HepG2 (cell line): ENCODE data around the gene SPTBN4. TPM values are rescaled to one million over a fixed set of nuclear protein-coding genes. Genes with fewer than 3 reads are reported as not detected.

Experiments
- KDM2A ChIP-seq: sonication (generic); formaldehyde crosslinking; IDR thresholded peaks from 2 replicates; pipeline ENCODE4 v1.4.0; 2020; ENCODE audit warnings: low read depth, missing genetic modification reagents, borderline replicate concordance
- KDM3A ChIP-seq: IDR thresholded peaks from 2 replicates; pipeline ENCODE4 v1.6.1; 2018; ENCODE audit warnings: low read depth, missing compliant biosample characterization
- NCOR1 ChIP-seq: fragments of 200-600 bp; sonication (generic); IDR thresholded peaks from 2 replicates; pipeline ENCODE4 v1.7.0; 2017; ENCODE audit warnings: antibody characterized with exemption, low read length, borderline replicate concordance
- NR3C1 ChIP-seq: sonication (generic); formaldehyde crosslinking; IDR thresholded peaks from 2 replicates; pipeline ENCODE4 v1.4.0; 2020; ENCODE audit warnings: missing genetic modification reagents
- SCMH1 ChIP-seq: sonication (generic); formaldehyde crosslinking; IDR thresholded peaks from 2 replicates; pipeline ENCODE4 v1.9.0; 2021; ENCODE audit warnings: missing genetic modification reagents, mild to moderate bottlenecking, borderline replicate concordance
- SIX4 ChIP-seq: sonication (generic); formaldehyde crosslinking; IDR thresholded peaks from 2 replicates; pipeline ENCODE4 v1.4.0; 2020; ENCODE audit warnings: missing genetic modification reagents
- SNAPC2 ChIP-seq: sonication (generic); formaldehyde crosslinking; IDR thresholded peaks from 2 replicates; pipeline ENCODE4 v1.8.1; 2022; ENCODE audit warnings: mild to moderate bottlenecking, missing genetic modification reagents
- ZEB1 ChIP-seq: IDR thresholded peaks from 2 replicates; pipeline ENCODE4 v1.6.1; 2012; ENCODE audit warnings: mild to moderate bottlenecking, low read depth, inconsistent platforms; ENCODE audit not compliant: insufficient replicate concordance
- ZNF264 ChIP-seq: sonication (generic); formaldehyde crosslinking; IDR thresholded peaks from 2 replicates; pipeline ENCODE4 v1.4.0; 2020; ENCODE audit warnings: missing genetic modification reagents
- ZNF558 ChIP-seq: sonication (generic); formaldehyde crosslinking; IDR thresholded peaks from 2 replicates; pipeline ENCODE4 v1.9.0; 2022; ENCODE audit warnings: mild to moderate bottlenecking, missing genetic modification reagents, borderline replicate concordance
- ZNF569 ChIP-seq: sonication (generic); formaldehyde crosslinking; IDR thresholded peaks from 2 replicates; pipeline ENCODE4 v1.5.0; 2020; ENCODE audit warnings: mild to moderate bottlenecking, missing genetic modification reagents, moderate library complexity, borderline replicate concordance
- ZSCAN30 ChIP-seq: sonication (generic); formaldehyde crosslinking; IDR thresholded peaks from 2 replicates; pipeline ENCODE4 v1.5.0; 2020; ENCODE audit warnings: mild to moderate bottlenecking, missing genetic modification reagents
- polyA plus RNA-seq, 8 experiments: library from polyadenylated mRNA; depleted of rRNA in 3 of 8; stranded (reverse) in 7 of 8; unstranded in 1 of 8; fragments of >200 nt; fragmentation: Illumina TruSeq in 4 of 8; extraction: Trizol in 4 of 8; gene quantifications; 2 replicates each; pipeline versions ENCODE4 v1.2.1 to v1.2.3, GENCODE V29; 2011 to 2016; ENCODE audit warnings: low read depth in 4 of 8, missing spikeins in 1 of 8, mixed read lengths in 1 of 8; ENCODE audit not compliant: insufficient read depth in 1 of 8
- total RNA-seq, 5 experiments: library from RNA; depleted of rRNA; stranded (reverse); fragments of >200 nt; fragmentation: Illumina TruSeq; extraction: Trizol; gene quantifications; 2 replicates each; pipeline ENCODE4 v1.2.3, GENCODE V29; 2016; ENCODE audit warnings: low read depth in 1 of 5
- TF ChIP-seq, protein P1 (sequence below): IDR thresholded peaks from 2 replicates; pipeline ENCODE4 v1.6.1; 2016; ENCODE audit warnings: low read depth
- TF ChIP-seq, protein P2 (sequence below): sonication (generic); formaldehyde crosslinking; IDR thresholded peaks from 2 replicates; pipeline ENCODE4 v1.4.0; 2020; ENCODE audit warnings: mild to moderate bottlenecking, missing genetic modification reagents
- TF ChIP-seq, protein P3 (sequence below): sonication (generic); formaldehyde crosslinking; IDR thresholded peaks from 2 replicates; pipeline ENCODE4 v1.4.0; 2020; ENCODE audit warnings: missing genetic modification reagents
- TF ChIP-seq, protein P4 (sequence below): sonication (generic); formaldehyde crosslinking; conservative IDR thresholded peaks from 2 replicates; pipeline ENCODE4 v1.5.0; 2020; ENCODE audit warnings: missing genetic modification reagents
- TF ChIP-seq, protein P5 (sequence below): sonication (generic); formaldehyde crosslinking; IDR thresholded peaks from 2 replicates; pipeline ENCODE4 v1.4.0; 2020; ENCODE audit warnings: missing genetic modification reagents, borderline replicate concordance

Gene SPTBN4
- total and polyA plus RNA-seq, 2 of the 13 experiments (the other 11 are each of a cell fraction or from before 2014, with no cell fraction given) = 0.11 TPM

DNA sequence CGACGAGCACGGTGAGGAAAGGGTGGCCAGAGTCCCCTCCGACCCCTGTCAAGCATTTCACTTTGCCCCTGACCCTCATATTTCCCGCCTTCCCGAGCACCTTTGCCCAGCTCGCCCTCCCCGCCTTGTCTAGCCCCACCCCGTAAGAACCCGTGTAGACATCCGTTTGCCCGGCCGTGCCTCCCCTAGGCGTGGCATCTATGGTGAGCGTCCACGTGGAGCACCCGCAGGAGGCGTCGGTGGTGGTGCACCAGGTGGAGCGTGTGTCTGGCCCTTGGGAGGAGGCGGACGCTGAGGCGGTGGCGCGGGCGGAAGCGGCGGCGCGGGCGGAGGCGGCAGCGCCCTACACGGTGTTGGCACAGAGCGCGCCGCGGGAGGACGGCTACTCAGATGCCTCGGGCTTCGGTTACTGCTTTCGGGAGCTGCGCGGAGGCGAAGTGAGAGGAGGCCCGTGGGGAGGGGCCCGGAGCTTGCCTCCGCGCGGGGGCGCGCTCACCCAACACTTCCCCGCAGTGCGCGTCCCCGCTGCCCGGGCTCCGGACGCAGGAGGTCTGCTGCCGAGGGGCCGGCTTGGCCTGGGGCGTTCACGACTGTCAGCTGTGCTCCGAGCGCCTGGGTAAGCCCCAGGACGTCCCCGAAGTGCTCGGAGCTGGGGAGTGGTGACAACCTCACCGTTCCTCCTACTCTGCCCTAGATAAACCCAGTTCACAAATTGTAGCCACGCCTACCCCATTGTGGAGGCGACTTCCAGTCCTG lies 138.6 kb downstream of the SPTBN4 start (continued):
- TF ChIP-seq, protein P1, sequence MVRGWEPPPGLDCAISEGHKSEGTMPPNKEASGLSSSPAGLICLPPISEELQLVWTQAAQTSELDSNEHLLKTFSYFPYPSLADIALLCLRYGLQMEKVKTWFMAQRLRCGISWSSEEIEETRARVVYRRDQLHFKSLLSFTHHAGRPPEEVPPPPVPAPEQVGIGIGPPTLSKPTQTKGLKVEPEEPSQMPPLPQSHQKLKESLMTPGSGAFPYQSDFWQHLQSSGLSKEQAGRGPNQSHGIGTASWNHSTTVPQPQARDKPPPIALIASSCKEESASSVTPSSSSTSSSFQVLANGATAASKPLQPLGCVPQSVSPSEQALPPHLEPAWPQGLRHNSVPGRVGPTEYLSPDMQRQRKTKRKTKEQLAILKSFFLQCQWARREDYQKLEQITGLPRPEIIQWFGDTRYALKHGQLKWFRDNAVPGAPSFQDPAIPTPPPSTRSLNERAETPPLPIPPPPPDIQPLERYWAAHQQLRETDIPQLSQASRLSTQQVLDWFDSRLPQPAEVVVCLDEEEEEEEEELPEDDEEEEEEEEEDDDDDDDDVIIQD (CRISPR knock-in tag) = no peak
- TF ChIP-seq, protein P2, sequence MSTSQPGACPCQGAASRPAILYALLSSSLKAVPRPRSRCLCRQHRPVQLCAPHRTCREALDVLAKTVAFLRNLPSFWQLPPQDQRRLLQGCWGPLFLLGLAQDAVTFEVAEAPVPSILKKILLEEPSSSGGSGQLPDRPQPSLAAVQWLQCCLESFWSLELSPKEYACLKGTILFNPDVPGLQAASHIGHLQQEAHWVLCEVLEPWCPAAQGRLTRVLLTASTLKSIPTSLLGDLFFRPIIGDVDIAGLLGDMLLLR (CRISPR knock-in tag) = no peak
- TF ChIP-seq NCOR1 (no peak), ZNF264 (CRISPR knock-in tag) (no peak), SNAPC2 (CRISPR knock-in tag) (no peak), ZEB1 (no peak), KDM3A (CRISPR knock-in tag) (peak; percentile 50; the same call in 1 of the 2 replicates), SIX4 (CRISPR knock-in tag) (no peak), SCMH1 (CRISPR knock-in tag) (no peak), KDM2A (CRISPR knock-in tag) (no peak), ZSCAN30 (CRISPR knock-in tag) (no peak), ZNF558 (CRISPR knock-in tag) (peak; percentile 49; the same call in 1 of the 2 replicates), ZNF569 (no peak; the same call in 1 of the 2 replicates), NR3C1 (CRISPR knock-in tag) (no peak)
- TF ChIP-seq, protein P3, sequence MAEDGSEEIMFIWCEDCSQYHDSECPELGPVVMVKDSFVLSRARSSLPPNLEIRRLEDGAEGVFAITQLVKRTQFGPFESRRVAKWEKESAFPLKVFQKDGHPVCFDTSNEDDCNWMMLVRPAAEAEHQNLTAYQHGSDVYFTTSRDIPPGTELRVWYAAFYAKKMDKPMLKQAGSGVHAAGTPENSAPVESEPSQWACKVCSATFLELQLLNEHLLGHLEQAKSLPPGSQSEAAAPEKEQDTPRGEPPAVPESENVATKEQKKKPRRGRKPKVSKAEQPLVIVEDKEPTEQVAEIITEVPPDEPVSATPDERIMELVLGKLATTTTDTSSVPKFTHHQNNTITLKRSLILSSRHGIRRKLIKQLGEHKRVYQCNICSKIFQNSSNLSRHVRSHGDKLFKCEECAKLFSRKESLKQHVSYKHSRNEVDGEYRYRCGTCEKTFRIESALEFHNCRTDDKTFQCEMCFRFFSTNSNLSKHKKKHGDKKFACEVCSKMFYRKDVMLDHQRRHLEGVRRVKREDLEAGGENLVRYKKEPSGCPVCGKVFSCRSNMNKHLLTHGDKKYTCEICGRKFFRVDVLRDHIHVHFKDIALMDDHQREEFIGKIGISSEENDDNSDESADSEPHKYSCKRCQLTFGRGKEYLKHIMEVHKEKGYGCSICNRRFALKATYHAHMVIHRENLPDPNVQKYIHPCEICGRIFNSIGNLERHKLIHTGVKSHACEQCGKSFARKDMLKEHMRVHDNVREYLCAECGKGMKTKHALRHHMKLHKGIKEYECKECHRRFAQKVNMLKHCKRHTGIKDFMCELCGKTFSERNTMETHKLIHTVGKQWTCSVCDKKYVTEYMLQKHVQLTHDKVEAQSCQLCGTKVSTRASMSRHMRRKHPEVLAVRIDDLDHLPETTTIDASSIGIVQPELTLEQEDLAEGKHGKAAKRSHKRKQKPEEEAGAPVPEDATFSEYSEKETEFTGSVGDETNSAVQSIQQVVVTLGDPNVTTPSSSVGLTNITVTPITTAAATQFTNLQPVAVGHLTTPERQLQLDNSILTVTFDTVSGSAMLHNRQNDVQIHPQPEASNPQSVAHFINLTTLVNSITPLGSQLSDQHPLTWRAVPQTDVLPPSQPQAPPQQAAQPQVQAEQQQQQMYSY (CRISPR knock-in tag) = no peak
- TF ChIP-seq, protein P4, sequence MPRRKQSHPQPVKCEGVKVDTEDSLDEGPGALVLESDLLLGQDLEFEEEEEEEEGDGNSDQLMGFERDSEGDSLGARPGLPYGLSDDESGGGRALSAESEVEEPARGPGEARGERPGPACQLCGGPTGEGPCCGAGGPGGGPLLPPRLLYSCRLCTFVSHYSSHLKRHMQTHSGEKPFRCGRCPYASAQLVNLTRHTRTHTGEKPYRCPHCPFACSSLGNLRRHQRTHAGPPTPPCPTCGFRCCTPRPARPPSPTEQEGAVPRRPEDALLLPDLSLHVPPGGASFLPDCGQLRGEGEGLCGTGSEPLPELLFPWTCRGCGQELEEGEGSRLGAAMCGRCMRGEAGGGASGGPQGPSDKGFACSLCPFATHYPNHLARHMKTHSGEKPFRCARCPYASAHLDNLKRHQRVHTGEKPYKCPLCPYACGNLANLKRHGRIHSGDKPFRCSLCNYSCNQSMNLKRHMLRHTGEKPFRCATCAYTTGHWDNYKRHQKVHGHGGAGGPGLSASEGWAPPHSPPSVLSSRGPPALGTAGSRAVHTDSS (CRISPR knock-in tag) = no peak
- TF ChIP-seq, protein P5, sequence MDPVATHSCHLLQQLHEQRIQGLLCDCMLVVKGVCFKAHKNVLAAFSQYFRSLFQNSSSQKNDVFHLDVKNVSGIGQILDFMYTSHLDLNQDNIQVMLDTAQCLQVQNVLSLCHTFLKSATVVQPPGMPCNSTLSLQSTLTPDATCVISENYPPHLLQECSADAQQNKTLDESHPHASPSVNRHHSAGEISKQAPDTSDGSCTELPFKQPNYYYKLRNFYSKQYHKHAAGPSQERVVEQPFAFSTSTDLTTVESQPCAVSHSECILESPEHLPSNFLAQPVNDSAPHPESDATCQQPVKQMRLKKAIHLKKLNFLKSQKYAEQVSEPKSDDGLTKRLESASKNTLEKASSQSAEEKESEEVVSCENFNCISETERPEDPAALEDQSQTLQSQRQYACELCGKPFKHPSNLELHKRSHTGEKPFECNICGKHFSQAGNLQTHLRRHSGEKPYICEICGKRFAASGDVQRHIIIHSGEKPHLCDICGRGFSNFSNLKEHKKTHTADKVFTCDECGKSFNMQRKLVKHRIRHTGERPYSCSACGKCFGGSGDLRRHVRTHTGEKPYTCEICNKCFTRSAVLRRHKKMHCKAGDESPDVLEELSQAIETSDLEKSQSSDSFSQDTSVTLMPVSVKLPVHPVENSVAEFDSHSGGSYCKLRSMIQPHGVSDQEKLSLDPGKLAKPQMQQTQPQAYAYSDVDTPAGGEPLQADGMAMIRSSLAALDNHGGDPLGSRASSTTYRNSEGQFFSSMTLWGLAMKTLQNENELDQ (CRISPR knock-in tag) = no peak
